GM21381 (cell line): Measurements from ENCODE around the gene IL9R.
"Not testable (repeated sequence)": the region's sequence is repeated elsewhere in the genome, so short reads cannot be mapped to it uniquely, and the experiment has no call there.

Experiments used
- ATAC-seq: cut with Tn5 transposase; IDR thresholded peaks from one replicate; pipeline ENCODE4 v1.9.1; 2021; ENCODE audit warnings: mild to moderate bottlenecking, moderate library complexity; ENCODE audit not compliant: unreplicated experiment

IL9R gene

DNA sequence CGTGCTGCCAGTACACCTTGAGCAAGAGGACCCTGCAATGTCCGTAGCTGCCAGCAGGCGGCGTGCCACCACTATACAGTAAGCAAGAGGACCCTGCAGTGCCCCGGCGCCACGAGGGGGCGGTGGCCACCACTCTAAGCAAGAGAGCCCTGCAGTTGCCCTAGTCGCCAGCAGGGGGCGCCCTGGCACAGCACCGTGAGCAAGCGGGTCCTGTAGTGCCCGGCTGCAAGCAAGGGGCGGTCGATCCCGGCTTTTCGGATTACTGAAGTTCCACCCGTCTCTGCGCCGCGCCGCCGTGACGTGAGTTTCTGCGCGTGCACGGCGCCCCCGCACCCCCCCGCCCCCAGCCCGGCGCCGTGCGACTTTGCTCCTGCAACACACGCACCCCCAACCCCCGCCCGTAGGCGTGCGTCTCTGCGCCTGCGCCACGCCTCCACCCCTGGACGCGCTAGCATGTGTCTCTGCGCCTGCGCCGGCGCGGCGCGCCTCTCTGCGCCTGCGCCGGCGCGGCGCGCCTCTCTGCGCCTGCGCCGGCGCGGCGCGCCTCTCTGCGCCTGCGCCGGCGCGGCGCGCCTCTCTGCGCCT is 31.2 kb downstream of the IL9R start:
- not testable (repeated sequence) for ATAC-seq

DNA sequence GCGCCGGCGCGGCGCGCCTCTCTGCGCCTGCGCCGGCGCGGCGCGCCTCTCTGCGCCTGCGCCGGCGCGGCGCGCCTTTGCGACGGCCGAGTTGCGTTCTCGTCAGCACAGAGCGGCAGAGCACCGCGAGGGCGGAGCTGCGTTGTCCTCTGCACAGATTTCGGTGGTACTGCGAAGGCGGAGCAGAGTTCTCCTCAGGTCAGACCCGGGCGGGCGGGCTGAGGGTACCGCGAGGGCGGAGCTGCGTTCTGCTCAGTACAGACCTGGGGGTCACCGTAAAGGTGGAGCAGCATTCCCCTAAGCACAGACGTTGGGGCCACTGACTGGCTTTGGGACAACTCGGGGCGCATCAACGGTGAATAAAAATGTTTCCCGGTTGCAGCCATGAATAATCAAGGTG is 31.8 kb downstream of the IL9R start:
- ATAC-seq: not testable (repeated sequence)

DNA sequence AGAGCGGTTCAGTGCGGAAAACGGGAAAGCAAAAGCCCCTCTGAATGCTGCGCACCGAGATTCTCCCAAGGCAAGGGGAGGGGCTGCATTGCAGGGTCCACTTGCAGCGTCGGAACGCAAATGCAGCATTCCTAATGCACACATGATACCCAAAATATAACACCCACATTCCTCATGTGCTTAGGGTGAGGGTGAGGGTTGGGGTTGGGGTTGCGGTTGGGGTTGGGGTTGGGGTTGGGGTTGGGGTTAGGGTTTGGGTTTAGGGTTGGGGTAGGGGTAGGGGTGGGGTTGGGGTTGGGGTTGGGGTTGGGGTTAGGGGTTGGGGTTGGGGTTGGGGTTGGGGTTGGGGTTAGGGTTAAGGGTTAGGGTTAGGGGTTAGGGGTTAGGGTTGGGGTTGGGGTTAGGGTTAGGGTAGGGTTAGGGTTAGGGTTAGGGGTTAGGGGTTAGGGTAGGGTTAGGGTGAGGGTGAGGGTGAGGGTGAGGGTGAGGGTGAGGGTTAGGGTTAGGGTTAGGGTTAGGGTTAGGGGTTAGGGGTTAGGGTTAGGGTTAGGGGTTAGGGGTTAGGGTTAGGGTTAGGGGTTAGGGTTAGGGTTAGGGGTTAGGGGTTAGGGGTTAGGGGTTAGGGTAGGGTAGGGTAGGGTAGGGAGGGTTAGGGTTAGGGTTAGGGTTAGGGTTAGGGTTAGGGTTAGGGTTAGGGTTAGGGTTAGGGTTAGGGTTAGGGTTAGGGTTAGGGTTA is 32.4 kb downstream of the IL9R start:
- ATAC-seq: not testable (repeated sequence)

DNA sequence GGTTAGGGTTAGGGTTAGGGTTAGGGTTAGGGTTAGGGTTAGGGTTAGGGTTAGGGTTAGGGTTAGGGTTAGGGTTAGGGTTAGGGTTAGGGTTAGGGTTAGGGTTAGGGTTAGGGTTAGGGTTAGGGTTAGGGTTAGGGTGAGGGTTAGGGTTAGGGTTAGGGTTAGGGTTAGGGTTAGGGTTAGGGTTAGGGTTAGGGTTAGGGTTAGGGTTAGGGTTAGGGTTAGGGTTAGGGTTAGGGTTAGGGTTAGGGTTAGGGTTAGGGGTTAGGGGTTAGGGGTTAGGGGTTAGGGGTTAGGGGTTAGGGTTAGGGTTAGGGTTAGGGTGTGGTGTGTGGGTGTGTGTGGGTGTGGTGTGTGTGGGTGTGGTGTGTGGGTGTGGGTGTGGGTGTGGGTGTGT is 33.0 kb downstream of the IL9R start:
- ATAC-seq: not testable (repeated sequence)
